ENCODE measurements around the gene LPP. TPM values are rescaled to one million over a fixed set of nuclear protein-coding genes. Genes with fewer than 3 reads are reported as not detected.

Gene LPP
- polyA plus RNA-seq, 1 donor (not counting 4 experiments of a cell fraction or from before 2014, with no cell fraction given): 16.0 TPM

- no peaks in the 10 kb centered on the region for H3K9me1 ChIP-seq (ENCODE audit: control insufficient read depth, extremely low read depth, insufficient read depth, low read length)
- no peaks in the 10 kb centered on the region for H3K4me1 ChIP-seq (ENCODE audit: control insufficient read depth, extremely low read depth, insufficient read depth, low read length)
- no peaks in the 10 kb centered on the region for H3K27me3 ChIP-seq (ENCODE audit: control insufficient read depth, extremely low read depth, insufficient read depth, low read length)
- H2AFZ ChIP-seq (ENCODE audit: control insufficient read depth, low read length): no peak overlapping the region
- H3K4me3 ChIP-seq (ENCODE audit: control insufficient read depth in 2 of 3, extremely low read depth in 1 of 3, insufficient read depth in 2 of 3, low read depth in 1 of 3, low read length in 3 of 3): no peak overlapping the region
- FAIRE-seq: no peak
- no peak overlapping the region for H3K27ac ChIP-seq (ENCODE audit: control insufficient read depth, insufficient read depth, low read length)
- no peak overlapping the region for H3K9ac ChIP-seq (ENCODE audit: control insufficient read depth, extremely low read depth, insufficient read depth, low read length)
- no peak overlapping the region for H3K4me2 ChIP-seq (ENCODE audit: control insufficient read depth, extremely low read depth, insufficient read depth, low read depth, low read length)
- no peaks in the 10 kb centered on the region for H3K36me3 ChIP-seq (ENCODE audit: control insufficient read depth in 2 of 2, extremely low read depth in 1 of 2, insufficient read depth in 2 of 2, low read length in 2 of 2)
- no peaks in the 10 kb centered on the region for H4K20me1 ChIP-seq (ENCODE audit: control insufficient read depth, extremely low read depth, insufficient read depth, low read length)
- TF ChIP-seq CTCF (optimal IDR thresholded peaks at IDR 0.05 in 1 of 3, IDR thresholded peaks at IDR 0.05 in 1 of 3, conservative IDR thresholded peaks at IDR 0.05 in 1 of 3; ENCODE audit: extremely low read depth in 1 of 3, insufficient read depth in 2 of 3, low read length in 3 of 3): no peak
- TF ChIP-seq EZH2 (IDR thresholded peaks at IDR 0.05; ENCODE audit: low read length): no peak
- dilution Hi-C loops (cut with MboI; ENCODE audit: extremely low pct_ligation_motif_present, low sequenced_read_pairs): no loop called here
- no peaks in the 10 kb centered on the region for H3K79me2 ChIP-seq (ENCODE audit: control insufficient read depth, insufficient read depth, low read length)
- no peak for DNase-seq (ENCODE audit: low read depth, low spot score)
- H3K9me3 ChIP-seq (ENCODE audit: control insufficient read depth, low read depth, low read length): no peaks in the 10 kb centered on the region
Observed at GRCh38 chr3:188139466-188139865, 14.5 kb upstream of the LPP start.

- Histone ChIP-seq H3K36me3 (ENCODE audit: control insufficient read depth in 2 of 2, extremely low read depth in 1 of 2, insufficient read depth in 2 of 2, low read length in 2 of 2) (no peaks in the 10 kb centered on the region), H4K20me1 (ENCODE audit: control insufficient read depth, extremely low read depth, insufficient read depth, low read length) (no peaks in the 10 kb centered on the region), H3K9me3 (ENCODE audit: control insufficient read depth, low read depth, low read length) (no peaks in the 10 kb centered on the region), H3K27me3 (ENCODE audit: control insufficient read depth, extremely low read depth, insufficient read depth, low read length) (no peaks in the 10 kb centered on the region), H2AFZ (ENCODE audit: control insufficient read depth, low read length) (no peak overlapping the region), H3K4me3 (ENCODE audit: control insufficient read depth in 2 of 3, extremely low read depth in 1 of 3, insufficient read depth in 2 of 3, low read depth in 1 of 3, low read length in 3 of 3) (no peak overlapping the region), H3K79me2 (ENCODE audit: control insufficient read depth, insufficient read depth, low read length) (no peaks in the 10 kb centered on the region), H3K4me2 (ENCODE audit: control insufficient read depth, extremely low read depth, insufficient read depth, low read depth, low read length) (no peak overlapping the region), H3K4me1 (ENCODE audit: control insufficient read depth, extremely low read depth, insufficient read depth, low read length) (peaks cover 5% of the 10 kb centered on the region), H3K9me1 (ENCODE audit: control insufficient read depth, extremely low read depth, insufficient read depth, low read length) (no peaks in the 10 kb centered on the region), H3K9ac (ENCODE audit: control insufficient read depth, extremely low read depth, insufficient read depth, low read length) (no peak overlapping the region), H3K27ac (ENCODE audit: control insufficient read depth, insufficient read depth, low read length) (no peak overlapping the region)
- dilution Hi-C loops (cut with MboI; ENCODE audit: extremely low pct_ligation_motif_present, low sequenced_read_pairs): no loop called here
- FAIRE-seq (no peak), DNase-seq (ENCODE audit: low read depth, low spot score) (no peak)
- TF ChIP-seq CTCF (optimal IDR thresholded peaks at IDR 0.05 in 1 of 3, IDR thresholded peaks at IDR 0.05 in 1 of 3, conservative IDR thresholded peaks at IDR 0.05 in 1 of 3; ENCODE audit: extremely low read depth in 1 of 3, insufficient read depth in 2 of 3, low read length in 3 of 3) (no peak), EZH2 (IDR thresholded peaks at IDR 0.05; ENCODE audit: low read length) (no peak)
Observed at GRCh38 chr3:188146219-188146618, 7.7 kb upstream of the LPP start.

All from keratinocyte (primary cell).